Measurements from ENCODE around the gene PDE3A.

DNA sequence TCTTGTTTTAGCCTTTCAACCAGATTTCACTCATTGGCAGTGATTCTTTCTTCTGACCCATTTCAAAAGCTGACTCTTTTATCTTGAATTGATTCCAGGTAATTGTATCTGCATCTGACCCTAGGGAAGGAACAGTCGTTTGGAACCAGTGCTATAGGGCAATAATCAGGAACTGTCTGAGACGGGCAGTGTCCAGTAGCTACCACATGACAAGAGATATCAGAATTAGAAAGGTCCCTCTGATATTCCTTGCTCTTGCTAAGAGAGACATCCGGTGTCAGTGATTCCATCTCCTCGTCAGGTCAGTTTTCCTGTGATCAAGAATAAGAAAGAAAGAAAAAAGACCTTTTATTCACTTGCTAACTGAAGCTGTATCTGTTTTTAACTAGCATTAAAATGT is 47.8 kb upstream of the PDE3A start:
- no peak for TF ChIP-seq GATA2 (IDR thresholded peaks at IDR 0.05; ENCODE audit: low read depth, low read length)
- no peak for TF ChIP-seq GATA3 (IDR thresholded peaks at IDR 0.05; ENCODE audit: low read depth, low read length)

Data from SH-SY5Y (cell line).